ENCODE data around the gene DMXL1.
A peak's percentile ranks its signal among the peaks of the same experiment; 100 is the strongest.

DMXL1 gene

DNA sequence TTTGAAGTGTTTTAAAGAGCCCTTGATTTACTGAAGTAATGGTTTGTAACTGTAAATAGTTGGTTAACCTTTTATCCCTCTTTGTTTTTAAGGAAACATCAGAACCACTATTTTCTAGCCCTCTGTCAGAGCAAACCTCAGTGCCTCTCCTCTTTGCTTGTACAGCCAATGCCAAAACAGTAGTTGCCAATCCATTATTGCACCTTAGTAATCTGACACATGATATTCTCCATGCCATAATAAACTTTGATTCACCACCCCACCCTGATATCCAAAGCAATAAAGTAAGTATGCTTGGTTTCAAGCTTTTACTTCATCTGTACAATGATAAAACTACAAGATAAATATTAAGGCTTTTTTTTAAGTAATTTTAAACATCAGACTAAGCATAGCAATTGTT, 100.8 kb downstream of the DMXL1 start:
- H3K27ac ChIP-seq (ENCODE audit: extremely low read depth, low read depth, low read length): no peak overlapping the region
- TF ChIP-seq ZNF2 (tag by site-specific recombination; IDR thresholded peaks at IDR 0.05) (no peak), ZNF449 (tag by site-specific recombination; IDR thresholded peaks at IDR 0.05) (no peak), ZNF214 (tag by site-specific recombination; IDR thresholded peaks at IDR 0.05; ENCODE audit: borderline replicate concordance) (no peak), HOXC10 (CRISPR knock-in tag; IDR thresholded peaks at IDR 0.05) (no peak), OSR2 (tag by site-specific recombination; IDR thresholded peaks at IDR 0.05) (peak; percentile 71; the same call in 1 of the 2 replicates), ZNF707 (tag by site-specific recombination; IDR thresholded peaks at IDR 0.05) (no peak), ZNF791 (tag by site-specific recombination; IDR thresholded peaks at IDR 0.05) (no peak)
- ChIA-PET POLR2A (no interaction called here), CTCF (no interaction called here)
- H3K4me3 ChIP-seq (ENCODE audit: low read depth, low read length): no peak overlapping the region
- no peaks in the 10 kb centered on the region for H3K4me1 ChIP-seq (ENCODE audit: control insufficient read depth, insufficient read depth, low read length)
- H3K9me3 ChIP-seq (ENCODE audit: control insufficient read depth, insufficient read depth, low read depth, low read length): no peaks in the 10 kb centered on the region
- H3K36me3 ChIP-seq (ENCODE audit: control insufficient read depth in 2 of 2, insufficient read depth in 1 of 2, low read length in 2 of 2): peaks cover 3 to 6% of the 10 kb centered on the region in 2 experiments

DNA sequence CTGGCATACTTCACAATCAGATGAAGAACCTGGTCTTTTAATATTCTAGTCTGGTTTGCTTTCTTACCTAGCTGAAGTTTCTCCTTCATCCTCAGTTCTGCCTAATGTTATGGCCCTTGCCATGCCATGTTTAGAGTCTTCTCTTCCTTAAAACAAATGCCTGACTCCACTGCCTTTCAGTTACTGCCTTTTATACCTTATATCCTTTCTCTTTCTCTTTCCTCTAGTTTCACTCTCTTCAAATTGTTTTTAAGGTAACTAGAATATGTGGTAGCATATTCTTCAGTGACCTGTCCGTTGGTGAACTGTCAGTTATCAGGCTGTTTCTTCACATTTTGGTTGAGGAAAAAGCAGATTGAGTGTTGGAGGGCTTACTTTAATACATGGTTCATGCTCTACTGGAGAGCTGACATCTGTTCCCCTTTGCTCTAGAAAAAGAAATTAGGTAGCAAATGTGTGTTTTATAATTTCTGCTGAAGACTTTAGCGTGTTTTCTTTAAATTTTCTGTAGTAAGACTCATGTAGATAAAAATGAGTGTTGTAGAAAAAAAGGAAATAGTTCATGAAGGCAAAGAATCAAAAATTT, 103.8 kb downstream of the DMXL1 start:
- H3K36me3 ChIP-seq (ENCODE audit: control insufficient read depth in 2 of 2, insufficient read depth in 1 of 2, low read length in 2 of 2): peaks cover 5 to 8% of the 10 kb centered on the region in 2 experiments; a peak in 2 of 3 replicates
- POLR2A ChIA-PET: no interaction called here
- TF ChIP-seq ZNF184 (tag by site-specific recombination; IDR thresholded peaks at IDR 0.05): no peak
- no peak for TF ChIP-seq ZNF114 (tag by site-specific recombination; IDR thresholded peaks at IDR 0.05)
- TF ChIP-seq KLF8 (tag by site-specific recombination; IDR thresholded peaks at IDR 0.05): no peak
- TF ChIP-seq, protein P1, sequence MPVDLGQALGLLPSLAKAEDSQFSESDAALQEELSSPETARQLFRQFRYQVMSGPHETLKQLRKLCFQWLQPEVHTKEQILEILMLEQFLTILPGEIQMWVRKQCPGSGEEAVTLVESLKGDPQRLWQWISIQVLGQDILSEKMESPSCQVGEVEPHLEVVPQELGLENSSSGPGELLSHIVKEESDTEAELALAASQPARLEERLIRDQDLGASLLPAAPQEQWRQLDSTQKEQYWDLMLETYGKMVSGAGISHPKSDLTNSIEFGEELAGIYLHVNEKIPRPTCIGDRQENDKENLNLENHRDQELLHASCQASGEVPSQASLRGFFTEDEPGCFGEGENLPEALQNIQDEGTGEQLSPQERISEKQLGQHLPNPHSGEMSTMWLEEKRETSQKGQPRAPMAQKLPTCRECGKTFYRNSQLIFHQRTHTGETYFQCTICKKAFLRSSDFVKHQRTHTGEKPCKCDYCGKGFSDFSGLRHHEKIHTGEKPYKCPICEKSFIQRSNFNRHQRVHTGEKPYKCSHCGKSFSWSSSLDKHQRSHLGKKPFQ (tag by site-specific recombination; IDR thresholded peaks at IDR 0.05): no peak
- no peak for TF ChIP-seq ZNF621 (tag by site-specific recombination; IDR thresholded peaks at IDR 0.05)
- no peak for TF ChIP-seq ZNF76 (tag by site-specific recombination; IDR thresholded peaks at IDR 0.05; ENCODE audit: borderline replicate concordance, low read depth)
- no peak for TF ChIP-seq HOXA7 (CRISPR knock-in tag; IDR thresholded peaks at IDR 0.05; ENCODE audit: borderline replicate concordance)
- no peak for TF ChIP-seq ZNF23 (tag by site-specific recombination; IDR thresholded peaks at IDR 0.05; ENCODE audit: borderline replicate concordance)
- TF ChIP-seq, protein P2, sequence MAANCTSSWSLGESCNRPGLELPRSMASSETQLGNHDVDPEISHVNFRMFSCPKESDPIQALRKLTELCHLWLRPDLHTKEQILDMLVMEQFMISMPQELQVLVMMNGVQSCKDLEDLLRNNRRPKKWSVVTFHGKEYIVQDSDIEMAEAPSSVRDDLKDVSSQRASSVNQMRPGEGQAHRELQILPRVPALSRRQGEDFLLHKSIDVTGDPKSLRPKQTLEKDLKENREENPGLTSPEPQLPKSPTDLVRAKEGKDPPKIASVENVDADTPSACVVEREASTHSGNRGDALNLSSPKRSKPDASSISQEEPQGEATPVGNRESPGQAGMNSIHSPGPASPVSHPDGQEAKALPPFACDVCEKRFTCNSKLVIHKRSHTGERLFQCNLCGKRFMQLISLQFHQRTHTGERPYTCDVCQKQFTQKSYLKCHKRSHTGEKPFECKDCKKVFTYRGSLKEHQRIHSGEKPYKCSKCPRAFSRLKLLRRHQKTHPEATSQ (tag by site-specific recombination; IDR thresholded peaks at IDR 0.05): no peak
- TF ChIP-seq ZNF416 (tag by site-specific recombination; IDR thresholded peaks at IDR 0.05): no peak
- TF ChIP-seq, protein P3, sequence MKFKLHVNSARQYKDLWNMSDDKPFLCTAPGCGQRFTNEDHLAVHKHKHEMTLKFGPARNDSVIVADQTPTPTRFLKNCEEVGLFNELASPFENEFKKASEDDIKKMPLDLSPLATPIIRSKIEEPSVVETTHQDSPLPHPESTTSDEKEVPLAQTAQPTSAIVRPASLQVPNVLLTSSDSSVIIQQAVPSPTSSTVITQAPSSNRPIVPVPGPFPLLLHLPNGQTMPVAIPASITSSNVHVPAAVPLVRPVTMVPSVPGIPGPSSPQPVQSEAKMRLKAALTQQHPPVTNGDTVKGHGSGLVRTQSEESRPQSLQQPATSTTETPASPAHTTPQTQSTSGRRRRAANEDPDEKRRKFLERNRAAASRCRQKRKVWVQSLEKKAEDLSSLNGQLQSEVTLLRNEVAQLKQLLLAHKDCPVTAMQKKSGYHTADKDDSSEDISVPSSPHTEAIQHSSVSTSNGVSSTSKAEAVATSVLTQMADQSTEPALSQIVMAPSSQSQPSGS (tag by site-specific recombination; IDR thresholded peaks at IDR 0.05; ENCODE audit: low read depth): no peak
- no peak for TF ChIP-seq KLF16 (tag by site-specific recombination; IDR thresholded peaks at IDR 0.05)
- TF ChIP-seq ZNF140 (tag by site-specific recombination; IDR thresholded peaks at IDR 0.05): no peak
- no peak for TF ChIP-seq ZNF654 (tag by site-specific recombination; IDR thresholded peaks at IDR 0.05; ENCODE audit: low read depth)
- TF ChIP-seq, protein P4, sequence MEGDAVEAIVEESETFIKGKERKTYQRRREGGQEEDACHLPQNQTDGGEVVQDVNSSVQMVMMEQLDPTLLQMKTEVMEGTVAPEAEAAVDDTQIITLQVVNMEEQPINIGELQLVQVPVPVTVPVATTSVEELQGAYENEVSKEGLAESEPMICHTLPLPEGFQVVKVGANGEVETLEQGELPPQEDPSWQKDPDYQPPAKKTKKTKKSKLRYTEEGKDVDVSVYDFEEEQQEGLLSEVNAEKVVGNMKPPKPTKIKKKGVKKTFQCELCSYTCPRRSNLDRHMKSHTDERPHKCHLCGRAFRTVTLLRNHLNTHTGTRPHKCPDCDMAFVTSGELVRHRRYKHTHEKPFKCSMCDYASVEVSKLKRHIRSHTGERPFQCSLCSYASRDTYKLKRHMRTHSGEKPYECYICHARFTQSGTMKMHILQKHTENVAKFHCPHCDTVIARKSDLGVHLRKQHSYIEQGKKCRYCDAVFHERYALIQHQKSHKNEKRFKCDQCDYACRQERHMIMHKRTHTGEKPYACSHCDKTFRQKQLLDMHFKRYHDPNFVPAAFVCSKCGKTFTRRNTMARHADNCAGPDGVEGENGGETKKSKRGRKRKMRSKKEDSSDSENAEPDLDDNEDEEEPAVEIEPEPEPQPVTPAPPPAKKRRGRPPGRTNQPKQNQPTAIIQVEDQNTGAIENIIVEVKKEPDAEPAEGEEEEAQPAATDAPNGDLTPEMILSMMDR (tag by site-specific recombination; IDR thresholded peaks at IDR 0.05): no peak
- no peak for TF ChIP-seq ZNF596 (tag by site-specific recombination; IDR thresholded peaks at IDR 0.05)
- CTCF ChIA-PET: interaction anchor here (0.7 kb wide), 1 partner anchor 140 kb away, joined by 3 read pairs; no protein-coding TSS in a partner anchor
- H3K4me3 ChIP-seq (ENCODE audit: low read depth, low read length): no peak overlapping the region
- H3K9me3 ChIP-seq (ENCODE audit: control insufficient read depth, insufficient read depth, low read depth, low read length): no peaks in the 10 kb centered on the region
- H3K27ac ChIP-seq (ENCODE audit: extremely low read depth, low read depth, low read length): no peak overlapping the region
- H3K4me1 ChIP-seq (ENCODE audit: control insufficient read depth, insufficient read depth, low read length): no peaks in the 10 kb centered on the region

Data from HEK293 (cell line).